ENCODE measurements around the gene METTL3.

Gene METTL3

GRCh38 chr14:21543963-21544362 is 32.8 kb upstream of the METTL3 start:
- H3K4me3 ChIP-seq (ENCODE audit: low read depth, low read length) = no peak overlapping the region
- no peak for DNase-seq (ENCODE audit: low read depth)
- TF ChIP-seq CTCF (conservative IDR thresholded peaks at IDR 0.05; ENCODE audit: low read depth, low read length) = no peak

GRCh38 chr14:21543521-21543960 is 32.4 kb upstream of the METTL3 start:
- no peak overlapping the region for H3K4me3 ChIP-seq (ENCODE audit: low read depth, low read length)
- TF ChIP-seq CTCF (conservative IDR thresholded peaks at IDR 0.05; ENCODE audit: low read depth, low read length) = no peak
- no peak for DNase-seq (ENCODE audit: low read depth)

DNA sequence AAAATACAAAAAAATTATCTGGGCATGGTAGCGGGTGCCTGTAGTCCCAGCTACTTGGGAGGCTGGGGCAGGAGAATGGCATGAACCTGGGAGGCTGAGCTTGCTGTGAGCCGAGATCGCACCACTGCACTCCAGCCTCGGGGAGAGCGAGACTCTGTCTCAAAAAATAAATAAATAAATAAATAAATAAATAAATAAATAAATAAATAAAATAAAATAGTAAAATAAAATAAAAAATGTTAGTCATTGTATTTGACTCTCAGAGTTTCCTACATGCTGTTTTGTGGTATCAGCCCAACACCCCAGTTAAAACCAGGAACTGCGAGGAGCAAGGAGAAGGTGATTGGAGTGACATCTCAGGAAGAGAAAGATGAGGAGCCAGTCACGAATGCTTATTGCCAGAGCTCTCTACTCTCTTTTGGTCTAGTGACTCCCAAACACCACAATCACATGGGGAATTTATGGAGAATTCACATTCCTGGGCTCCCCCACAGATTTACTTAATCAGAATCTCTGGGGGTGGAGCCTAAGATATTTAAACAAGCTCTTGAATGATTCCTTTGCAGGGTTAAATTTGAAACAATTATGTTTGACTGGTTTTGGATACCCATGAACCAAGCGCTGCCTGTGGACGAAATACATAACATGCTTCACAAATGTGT is 30.4 kb upstream of the METTL3 start:
- H3K4me3 ChIP-seq (ENCODE audit: low read depth, low read length) = no peak overlapping the region
- no peak for DNase-seq (ENCODE audit: low read depth)
- TF ChIP-seq CTCF (conservative IDR thresholded peaks at IDR 0.05; ENCODE audit: low read depth, low read length) = no peak

DNA sequence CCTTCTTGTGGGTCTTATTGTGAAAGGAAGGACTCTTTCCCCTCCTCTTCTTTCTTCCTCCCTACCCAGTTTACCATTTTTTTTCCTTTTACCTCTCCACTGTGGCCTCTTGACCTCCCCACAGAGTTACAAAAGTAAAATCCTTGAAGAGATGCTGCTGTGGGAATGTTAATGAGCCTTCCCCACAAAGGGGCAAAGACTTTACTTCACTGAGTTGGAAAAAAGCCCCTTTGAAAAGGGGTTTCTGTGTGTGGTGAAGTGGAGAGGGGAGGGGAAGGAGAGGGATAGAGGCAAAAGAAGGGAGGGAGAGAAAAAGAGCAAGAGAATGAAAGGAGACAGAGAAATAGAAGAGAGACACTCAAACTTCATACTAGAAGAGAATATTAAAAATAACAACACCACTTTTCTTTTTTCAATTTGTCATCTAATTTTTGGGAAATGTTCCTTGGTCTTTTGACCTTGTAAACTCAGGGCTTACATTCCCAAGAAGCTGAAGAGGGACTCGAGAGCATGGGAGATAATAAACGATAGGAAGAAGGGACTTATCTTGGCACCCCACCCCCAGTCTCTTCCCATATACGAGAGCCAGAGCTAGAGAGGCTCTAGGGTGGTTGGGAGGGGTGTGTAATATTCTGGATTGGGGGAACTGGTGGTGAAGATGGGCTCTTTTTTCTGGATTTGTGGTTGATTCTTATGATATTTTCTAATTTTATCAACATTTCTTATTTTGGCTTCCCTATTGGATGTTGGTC is 28.2 kb upstream of the METTL3 start:
- H3K4me3 ChIP-seq (ENCODE audit: low read depth, low read length) = no peak overlapping the region
- DNase-seq (ENCODE audit: low read depth) = no peak
- TF ChIP-seq CTCF (conservative IDR thresholded peaks at IDR 0.05; ENCODE audit: low read depth, low read length) = no peak

DNA sequence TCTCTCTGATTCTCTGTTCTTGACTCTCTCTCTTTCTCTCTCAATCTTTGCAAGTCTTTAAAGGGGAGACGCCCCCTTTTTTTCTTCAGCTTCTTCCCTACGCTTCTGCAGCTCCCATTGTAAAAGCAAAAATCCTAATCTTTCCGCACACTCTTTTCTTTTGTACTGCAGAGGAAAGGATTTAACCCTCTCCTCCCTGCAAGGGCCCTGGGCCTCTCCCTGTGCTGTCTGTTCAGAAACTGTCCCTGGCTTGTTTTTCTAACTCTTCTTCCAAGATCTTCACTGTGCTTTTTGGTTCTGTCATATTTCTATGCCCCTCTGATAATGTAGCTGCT is 25.9 kb upstream of the METTL3 start:
- peak overlapping the region; percentile 45 for H3K4me3 ChIP-seq (ENCODE audit: low read depth, low read length)
- TF ChIP-seq CTCF (conservative IDR thresholded peaks at IDR 0.05; ENCODE audit: low read depth, low read length) = no peak
- DNase-seq (ENCODE audit: low read depth) = no peak

DNA sequence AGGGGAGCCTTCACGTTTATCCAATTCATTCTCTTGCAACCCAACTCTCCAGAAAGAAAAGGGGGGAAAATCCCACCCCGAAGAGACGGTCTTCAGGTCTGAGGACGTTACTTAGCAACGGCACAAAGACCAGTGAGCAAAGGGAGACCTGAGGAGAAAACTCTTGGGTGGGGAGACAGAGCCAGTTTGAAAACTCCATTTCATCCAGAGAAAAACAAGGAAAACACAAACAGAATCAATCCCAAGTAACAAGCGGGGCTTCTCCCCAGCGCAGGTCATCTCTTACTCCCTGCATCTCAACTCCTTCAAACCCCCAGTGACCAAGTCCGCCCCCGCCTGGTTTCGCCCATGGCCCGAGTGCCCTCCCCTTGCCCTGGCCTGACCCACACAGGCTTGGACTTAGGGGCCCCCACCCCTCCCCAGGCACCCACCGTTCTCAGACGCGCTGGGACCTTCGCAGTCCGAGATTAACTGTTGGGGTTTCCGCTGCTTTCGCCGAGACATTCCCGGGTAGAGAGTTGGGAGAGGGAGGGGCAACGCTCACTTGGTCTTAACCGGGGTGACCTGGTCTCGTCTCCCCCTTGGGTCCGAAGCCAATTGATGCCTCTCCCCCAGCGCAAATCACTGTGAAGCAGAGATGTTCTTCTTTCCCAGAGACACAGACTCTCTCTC is 25.4 kb upstream of the METTL3 start:
- TF ChIP-seq CTCF (conservative IDR thresholded peaks at IDR 0.05; ENCODE audit: low read depth, low read length) = no peak
- no peak for DNase-seq (ENCODE audit: low read depth)

More for the DNA sequence above, 25.4 kb upstream of the METTL3 start:
- peak overlapping the region; percentile 45 for H3K4me3 ChIP-seq (ENCODE audit: low read depth, low read length)
